Muscle of leg (tissue), 11 donors: ENCODE measurements around the gene CELA2A. TPM values are rescaled to one million over a fixed set of nuclear protein-coding genes. Genes with fewer than 3 reads are reported as not detected.
"Not testable (repeated sequence)": the region's sequence is repeated elsewhere in the genome, so short reads cannot be mapped to it uniquely, and the experiment has no call there.

ENCODE experiments used
- DNase-seq: peaks from one replicate; pipeline ENCODE4 v3.0.0; 2013
- H3K27ac ChIP-seq: one replicate; pipeline ENCODE4 v1.5.1; 2013; ENCODE audit warnings: mild to moderate bottlenecking, low read length, control low read depth
- H3K27me3 ChIP-seq: one replicate; pipeline ENCODE4 v1.6.1; 2013; ENCODE audit warnings: low read length; ENCODE audit not compliant: control insufficient read depth, insufficient read depth
- H3K36me3 ChIP-seq: one replicate; pipeline ENCODE4 v1.6.1; 2013; ENCODE audit warnings: low read length; ENCODE audit not compliant: control insufficient read depth, insufficient read depth
- H3K4me1 ChIP-seq: one replicate; pipeline ENCODE4 v1.6.1; 2013; ENCODE audit warnings: low read length; ENCODE audit not compliant: control insufficient read depth, insufficient read depth
- H3K4me3 ChIP-seq: one replicate; pipeline ENCODE4 v1.5.1; 2013; ENCODE audit warnings: low read length, control low read depth
- H3K9me3 ChIP-seq: replicated peaks from 2 replicates; pipeline ENCODE4 v1.6.1; 2013; ENCODE audit warnings: low read depth, low read length; ENCODE audit not compliant: control insufficient read depth
- WGBS: methylation state at CpG from one replicate; pipeline ENCODE4 v1.1.5; 2013; ENCODE audit warnings: missing lambda C conversion rate; ENCODE audit not compliant: insufficient coverage; 5-methylcytosine and 5-hydroxymethylcytosine counted together
- polyA plus RNA-seq, 8 donors: library from polyadenylated mRNA; unstranded; fragments of 120-200 nt; gene quantifications; one replicate each; pipeline versions ENCODE4 v1.2.1 to v1.2.3, GENCODE V29; 2013; ENCODE audit warnings: inconsistent platforms in 1 of 8, low replicate concordance in 1 of 8; ENCODE audit not compliant: insufficient read length in 8 of 8, insufficient read depth in 1 of 8
- total RNA-seq: library from RNA; stranded (reverse); fragments of 120-200 nt; gene quantifications from one replicate; pipeline ENCODE4 v1.2.4, GENCODE V29; 2013

The CELA2A gene
- total and polyA plus RNA-seq, 9 donors = 0.13 to 0.40 (median 0.38) TPM; not detected in 5

- no peak for DNase-seq
- no peaks in the 10 kb centered on the region for H3K27me3 ChIP-seq
- H3K9me3 ChIP-seq = no peaks in the 10 kb centered on the region
- H3K27ac ChIP-seq = no peak overlapping the region
- no peaks in the 10 kb centered on the region for H3K36me3 ChIP-seq
- no peak overlapping the region for H3K4me3 ChIP-seq
- H3K4me1 ChIP-seq = peaks cover 37% of the 10 kb centered on the region
Measured at GRCh38 chr1:15468145-15468544, 11.6 kb downstream of the CELA2A start.

- peaks cover 32% of the 10 kb centered on the region for H3K4me1 ChIP-seq
- no peaks in the 10 kb centered on the region for H3K9me3 ChIP-seq
- no peaks in the 10 kb centered on the region for H3K27me3 ChIP-seq
- WGBS = 33% methylated on average over 1 of the region's 3 CpGs
- H3K4me3 ChIP-seq = no peak overlapping the region
- no peak for DNase-seq
- peak overlapping the region; percentile 55 for H3K27ac ChIP-seq
- H3K36me3 ChIP-seq = no peaks in the 10 kb centered on the region
Measured at GRCh38 chr1:15469361-15469760, 12.8 kb downstream of the CELA2A start.

- peaks cover 32% of the 10 kb centered on the region for H3K4me1 ChIP-seq
- not testable (repeated sequence) for H3K9me3 ChIP-seq, H3K27me3 ChIP-seq, H3K36me3 ChIP-seq, H3K4me3 ChIP-seq
- peak; percentile 91 for DNase-seq
- WGBS = 65% methylated on average over 7 of the region's 9 CpGs
- peak overlapping the region; percentile 55 for H3K27ac ChIP-seq
Measured at GRCh38 chr1:15469821-15470448, 13.4 kb downstream of the CELA2A start.

- DNase-seq, H3K9me3 ChIP-seq, H3K27ac ChIP-seq, H3K27me3 ChIP-seq, H3K36me3 ChIP-seq, H3K4me3 ChIP-seq: not testable (repeated sequence)
- peaks cover 33% of the 10 kb centered on the region for H3K4me1 ChIP-seq
- 79% methylated on average over 4 of the region's 5 CpGs for WGBS
Measured at GRCh38 chr1:15471067-15471466, 14.5 kb downstream of the CELA2A start.

GRCh38 chr1:15471723-15472122 is 15.2 kb downstream of the CELA2A start:
- H3K27me3 ChIP-seq, DNase-seq, H3K36me3 ChIP-seq, H3K27ac ChIP-seq, H3K4me3 ChIP-seq, H3K9me3 ChIP-seq: not testable (repeated sequence)
- WGBS = no CpG with 5 or more reads among the region's 6 CpGs
- H3K4me1 ChIP-seq = peaks cover 33% of the 10 kb centered on the region

GRCh38 chr1:15472587-15472986 is 16.1 kb downstream of the CELA2A start:
- Histone ChIP-seq H3K4me1 (peaks cover 24% of the 10 kb centered on the region), H3K27ac (no peak overlapping the region), H3K4me3 (no peak overlapping the region), H3K9me3 (no peaks in the 10 kb centered on the region), H3K27me3 (no peaks in the 10 kb centered on the region), H3K36me3 (no peaks in the 10 kb centered on the region)
- DNase-seq = no peak
- 60% methylated on average over 7 of the region's 11 CpGs for WGBS

- no peaks in the 10 kb centered on the region for H3K9me3 ChIP-seq
- DNase-seq = peak; percentile 55
- H3K4me1 ChIP-seq = peaks cover 7% of the 10 kb centered on the region
- H3K36me3 ChIP-seq = no peaks in the 10 kb centered on the region
- H3K27me3 ChIP-seq = no peaks in the 10 kb centered on the region
- H3K27ac ChIP-seq = no peak within 1 kb of the TSS
- WGBS = 50% methylated on average over 2 of the region's 5 CpGs
- H3K4me3 ChIP-seq = no peak within 1 kb of the TSS
Measured at GRCh38 chr1:15475752-15476314, 19.3 kb downstream of the CELA2A start, which contains the start of gene CELA2B. Gene CELA2B (plus strand): TSS chr1:15476104. CDS start chr1:15476126, 22 bp downstream.

- DNase-seq = no peak
- H3K9me3 ChIP-seq = no peaks in the 10 kb centered on the region
- H3K27ac ChIP-seq = no peak overlapping the region
- no peak overlapping the region for H3K4me3 ChIP-seq
- no CpG with 5 or more reads among the region's 3 CpGs for WGBS
- H3K4me1 ChIP-seq = peaks cover 6% of the 10 kb centered on the region
- no peaks in the 10 kb centered on the region for H3K27me3 ChIP-seq
- no peaks in the 10 kb centered on the region for H3K36me3 ChIP-seq
Measured at GRCh38 chr1:15476927-15477326, 20.4 kb downstream of the CELA2A start.

- no peak for DNase-seq
- WGBS = 87% methylated on average over 4 of the region's 5 CpGs
- Histone ChIP-seq H3K4me3 (no peak overlapping the region), H3K27ac (no peak overlapping the region), H3K36me3 (no peaks in the 10 kb centered on the region), H3K4me1 (peaks cover 2% of the 10 kb centered on the region), H3K9me3 (no peaks in the 10 kb centered on the region), H3K27me3 (no peaks in the 10 kb centered on the region)
Measured at GRCh38 chr1:15477646-15478212, 21.2 kb downstream of the CELA2A start.

GRCh38 chr1:15479654-15480347 is 23.3 kb downstream of the CELA2A start:
- DNase-seq = no peak
- no peak overlapping the region for H3K4me3 ChIP-seq
- no peaks in the 10 kb centered on the region for H3K36me3 ChIP-seq
- peaks cover 2% of the 10 kb centered on the region for H3K4me1 ChIP-seq
- H3K27ac ChIP-seq = no peak overlapping the region
- no peaks in the 10 kb centered on the region for H3K9me3 ChIP-seq
- H3K27me3 ChIP-seq = no peaks in the 10 kb centered on the region
- WGBS = 95% methylated on average over 7 of the region's 11 CpGs
